Right cardiac atrium (tissue), 5 donors: ENCODE results near the gene FOXS1. TPM values are rescaled to one million over a fixed set of nuclear protein-coding genes. Genes with fewer than 3 reads are reported as not detected.
A peak's percentile ranks its signal among the peaks of the same experiment; 100 is the strongest.
"Not testable (repeated sequence)": the region's sequence is repeated elsewhere in the genome, so short reads cannot be mapped to it uniquely, and the experiment has no call there.

ENCODE experiments used
- ATAC-seq, 2 donors: fragments of 200-7000 bp; cut with Tn5 transposase; one replicate each; pipeline versions ENCODE4 v1.8.0 to v1.9.1; 2020; ENCODE audit warnings: moderate library complexity in 2 of 2, mild to moderate bottlenecking in 1 of 2
- DNase-seq, 3 donors: peaks; one replicate each; pipeline ENCODE4 v3.0.0-alpha.2; 2020
- H3K27ac ChIP-seq: one replicate; pipeline ENCODE4 v1.5.1; 2013; ENCODE audit warnings: mild to moderate bottlenecking, low read length, control low read depth, moderate library complexity
- H3K27me3 ChIP-seq: one replicate; pipeline ENCODE4 v1.6.1; 2013; ENCODE audit not compliant: control insufficient read depth, insufficient read depth
- H3K4me1 ChIP-seq: one replicate; pipeline ENCODE4 v1.6.1; 2013; ENCODE audit warnings: low read length; ENCODE audit not compliant: control insufficient read depth, insufficient read depth
- H3K4me3 ChIP-seq: one replicate; pipeline ENCODE4 v1.5.1; 2013; ENCODE audit warnings: low read length, control low read depth
- H3K9me3 ChIP-seq: one replicate; pipeline ENCODE4 v1.6.1; 2013; ENCODE audit warnings: low read length; ENCODE audit not compliant: control insufficient read depth
- WGBS: extraction: QIAGEN DNeasy Blood & Tissue Kit; methylation state at CpG from one replicate; pipeline ENCODE4 v1.1.7; 2013; 5-methylcytosine and 5-hydroxymethylcytosine counted together
- intact Hi-C, 4 donors: fragments of 100-400 bp; cut with DNase I; formaldehyde crosslinking; loops; one replicate each; pipeline versions ENCODE4 v1.11.0 to v1.14.0; 2022 to 2023
- polyA plus RNA-seq: library from polyadenylated mRNA; stranded (reverse); fragments of 200-250 nt; gene quantifications from one replicate; pipeline ENCODE4 v1.2.3, GENCODE V29; 2013
- total RNA-seq, 4 donors: library from RNA; stranded (reverse); fragmentation: NEBNext Ultra II Directional; extraction: Animal tissue kit (Norgen Biotek cat#: 25700); gene quantifications; one replicate each; pipeline ENCODE4 v1.2.1, GENCODE V29; 2021
- donor health status: healthy with polysubstance abuse.
- donor health status: DM: no; HTN: yes; CAD: no.
- donor health status: DM: no; HTN: no; CAD: no.
- donor health status: DM: no; HTN: yes; CAD: no; lungs with severe emphysema.
- donor health status: DM: yes; HTN: yes; CAD: no.

The FOXS1 gene
- total and polyA plus RNA-seq, 5 donors, result 2.0 to 4.3 (median 3.2) TPM

- H3K27ac ChIP-seq, result no peak overlapping the region
- no peaks in the 10 kb centered on the region for H3K9me3 ChIP-seq
- no peak overlapping the region for H3K4me3 ChIP-seq
- intact Hi-C loops, result loop anchor here in 1 of 4 donors (10.0 kb wide), 1 partner anchor 215 kb away; no protein-coding TSS in a partner anchor
- H3K4me1 ChIP-seq, result peaks cover 2% of the 10 kb centered on the region
- ATAC-seq, result no peak
- WGBS, result 78% methylated on average over 6 of the region's 6 CpGs
- H3K27me3 ChIP-seq, result no peaks in the 10 kb centered on the region
- DNase-seq, result no peak
Measured at GRCh38 chr20:31820228-31820627, 25.2 kb downstream of the FOXS1 start.

- intact Hi-C loops, result no loop called here
- Histone ChIP-seq H3K27ac (peak within 1 kb of the TSS; percentile 6), H3K4me1 (peaks cover 2% of the 10 kb centered on the region)
Measured at GRCh38 chr20:31819083-31819784, 26.2 kb downstream of the FOXS1 start, which contains the start of gene MYLK2. Gene MYLK2, plus strand, starts transcription at chr20:31819356. Its CDS starts 225 bp downstream, at chr20:31819581.

GRCh38 chr20:31818376-31818908 is 27.0 kb downstream of the FOXS1 start:
- DNase-seq (no peak), ATAC-seq (no peak)
- Histone ChIP-seq H3K9me3 (no peaks in the 10 kb centered on the region), H3K27ac (no peak overlapping the region), H3K27me3 (no peaks in the 10 kb centered on the region), H3K4me1 (peaks cover 2% of the 10 kb centered on the region), H3K4me3 (no peak overlapping the region)
- 84% methylated on average over 8 of the region's 8 CpGs for WGBS
- intact Hi-C loops, result no loop called here

More at GRCh38 chr20:31819083-31819784, 26.2 kb downstream of the FOXS1 start, which contains the start of gene MYLK2:
- H3K4me3 ChIP-seq, result no peak within 1 kb of the TSS
- no peaks in the 10 kb centered on the region for H3K9me3 ChIP-seq
- 49% methylated on average over 16 of the region's 16 CpGs for WGBS
- peak; percentile 12 to 37 for ATAC-seq
- no peaks in the 10 kb centered on the region for H3K27me3 ChIP-seq
- peak; percentile 41 to 78 (median 75) for DNase-seq

- Histone ChIP-seq H3K9me3 (no peaks in the 10 kb centered on the region), H3K4me1 (peaks cover 3% of the 10 kb centered on the region), H3K27me3 (no peaks in the 10 kb centered on the region), H3K27ac (no peak overlapping the region), H3K4me3 (no peak overlapping the region)
- intact Hi-C loops, result no loop called here
- 90% methylated on average over 5 of the region's 5 CpGs for WGBS
- ATAC-seq (no peak), DNase-seq (no peak)
Measured at GRCh38 chr20:31817461-31817860, 27.9 kb downstream of the FOXS1 start.

- 92% methylated on average over 5 of the region's 5 CpGs for WGBS
- Histone ChIP-seq H3K4me3 (no peak overlapping the region), H3K27ac (no peak overlapping the region), H3K4me1 (peaks cover 12% of the 10 kb centered on the region), H3K9me3 (no peaks in the 10 kb centered on the region), H3K27me3 (no peaks in the 10 kb centered on the region)
- intact Hi-C loops, result no loop called here
- DNase-seq (no peak), ATAC-seq (no peak)
Measured at GRCh38 chr20:31816221-31816620, 29.2 kb downstream of the FOXS1 start.

GRCh38 chr20:31815408-31816188 is 29.8 kb downstream of the FOXS1 start:
- intact Hi-C loops, result no loop called here
- Histone ChIP-seq H3K4me1 (peaks cover 13% of the 10 kb centered on the region), H3K9me3 (no peaks in the 10 kb centered on the region), H3K27me3 (no peaks in the 10 kb centered on the region), H3K4me3 (no peak overlapping the region), H3K27ac (no peak overlapping the region)
- DNase-seq, result no peak
- peak; percentile 13 to 36 for ATAC-seq
- WGBS, result 32% methylated on average over 9 of the region's 9 CpGs

- 84% methylated on average over 7 of the region's 7 CpGs for WGBS
- DNase-seq, intact Hi-C loops, H3K4me3 ChIP-seq, ATAC-seq, H3K27me3 ChIP-seq, H3K9me3 ChIP-seq, H3K27ac ChIP-seq: not testable (repeated sequence)
- peaks cover 13% of the 10 kb centered on the region for H3K4me1 ChIP-seq
Measured at GRCh38 chr20:31814142-31814541, 31.3 kb downstream of the FOXS1 start.

- intact Hi-C loops, result no loop called here
- no peak overlapping the region for H3K27ac ChIP-seq
Measured at GRCh38 chr20:31813611-31814010, 31.8 kb downstream of the FOXS1 start.

GRCh38 chr20:31811796-31812728 is 33.3 kb downstream of the FOXS1 start:
- 31% methylated on average over 15 of the region's 15 CpGs for WGBS
- Histone ChIP-seq H3K27me3 (no peaks in the 10 kb centered on the region), H3K27ac (peak overlapping the region; percentile 85), H3K9me3 (no peaks in the 10 kb centered on the region), H3K4me3 (no peak overlapping the region), H3K4me1 (peaks cover 13% of the 10 kb centered on the region)
- DNase-seq (peak in 1 of 3 donors; percentile 54), ATAC-seq (peak; percentile 27 to 46)
- intact Hi-C loops, result no loop called here

More at GRCh38 chr20:31813611-31814010, 31.8 kb downstream of the FOXS1 start:
- H3K27me3 ChIP-seq, result no peaks in the 10 kb centered on the region
- no peak overlapping the region for H3K4me3 ChIP-seq
- DNase-seq (no peak), ATAC-seq (no peak)
- no peaks in the 10 kb centered on the region for H3K9me3 ChIP-seq
- peaks cover 13% of the 10 kb centered on the region for H3K4me1 ChIP-seq

- H3K4me3 ChIP-seq, result no peak overlapping the region
- H3K27me3 ChIP-seq, result no peaks in the 10 kb centered on the region
- H3K27ac ChIP-seq, result peak overlapping the region; percentile 85
- no peak for ATAC-seq
- DNase-seq, result no peak
- intact Hi-C loops, result no loop called here
- no peaks in the 10 kb centered on the region for H3K9me3 ChIP-seq
- H3K4me1 ChIP-seq, result peaks cover 18% of the 10 kb centered on the region
- 76% methylated on average over 4 of the region's 4 CpGs for whole genome bisulfite sequencing
Measured at GRCh38 chr20:31811198-31811597, 34.2 kb downstream of the FOXS1 start.
